GM18867 (cell line): ENCODE measurements around the gene EPN1.

Experiments
- ATAC-seq: cut with Tn5 transposase; IDR thresholded peaks from one replicate; pipeline ENCODE4 v1.9.1; 2021; ENCODE audit warnings: mild to moderate bottlenecking, moderate library complexity; ENCODE audit not compliant: unreplicated experiment

The EPN1 gene

DNA sequence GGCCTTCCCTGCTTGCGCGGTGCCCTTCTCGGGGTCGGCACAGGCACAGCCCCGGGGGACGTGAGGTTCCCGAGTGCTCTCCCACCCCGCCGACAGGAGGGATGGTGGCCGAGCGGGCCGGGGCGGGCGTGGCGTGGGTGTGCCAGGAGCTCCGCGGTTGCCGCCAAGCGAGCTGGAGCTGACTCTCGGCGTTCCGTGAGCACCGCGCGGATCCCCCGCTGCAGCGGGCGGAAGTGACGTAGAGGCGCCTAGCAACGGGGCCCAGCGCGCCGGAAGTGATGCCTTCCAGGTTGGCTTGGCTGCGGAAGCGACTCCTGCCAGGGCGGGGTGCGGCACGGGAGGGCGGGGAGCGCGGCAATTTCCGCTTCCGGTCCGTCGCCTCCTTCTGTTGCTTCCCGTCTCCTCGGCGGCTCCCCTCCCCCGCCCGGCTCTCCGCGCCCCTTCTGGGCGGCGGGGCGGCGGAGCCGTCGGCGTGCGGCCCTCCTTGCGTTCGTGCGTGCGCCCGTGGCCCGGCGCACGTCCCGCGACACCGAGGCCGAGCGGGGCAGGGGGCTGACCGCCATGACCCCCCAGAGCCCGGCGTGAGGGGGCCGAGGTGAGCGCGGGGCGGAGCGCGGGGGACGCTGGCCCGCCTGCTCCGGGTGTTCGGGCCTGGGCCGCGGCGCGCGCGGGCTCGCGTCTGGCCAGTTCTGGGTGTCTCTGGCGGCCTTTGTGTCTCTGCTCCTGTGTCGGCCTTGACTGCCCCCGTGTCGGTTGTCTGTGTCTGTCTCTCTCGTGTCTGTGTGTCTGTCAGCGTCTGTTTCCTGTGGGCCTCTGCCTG, at the start of gene EPN1:
Gene EPN1 (plus strand): TSS at position 386 of the 820 bp plus-strand sequence. CDS start 3,402 bp downstream, outside the sequence.
- ATAC-seq: peak; percentile 60

DNA sequence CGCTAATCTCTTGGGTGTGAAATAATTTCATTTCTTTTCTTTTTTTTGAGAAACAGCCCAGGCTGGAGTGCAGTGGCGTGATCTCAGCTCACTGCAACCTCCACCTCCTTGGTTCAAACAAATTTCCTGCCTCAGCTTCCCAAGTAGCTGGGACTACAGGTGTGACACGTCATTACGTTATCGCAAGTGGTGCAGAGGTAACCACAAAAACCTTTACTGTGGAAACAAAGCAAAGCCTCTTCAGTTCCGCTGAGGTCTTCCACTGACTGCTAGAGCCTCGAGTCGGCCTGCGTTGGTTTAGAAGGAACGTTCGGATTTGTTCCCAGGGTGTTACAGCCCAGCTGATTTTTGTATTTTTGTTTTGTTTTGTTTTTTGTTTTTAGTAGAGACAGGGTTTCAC, 48.7 kb upstream of the EPN1 start:
- ATAC-seq: no peak

DNA sequence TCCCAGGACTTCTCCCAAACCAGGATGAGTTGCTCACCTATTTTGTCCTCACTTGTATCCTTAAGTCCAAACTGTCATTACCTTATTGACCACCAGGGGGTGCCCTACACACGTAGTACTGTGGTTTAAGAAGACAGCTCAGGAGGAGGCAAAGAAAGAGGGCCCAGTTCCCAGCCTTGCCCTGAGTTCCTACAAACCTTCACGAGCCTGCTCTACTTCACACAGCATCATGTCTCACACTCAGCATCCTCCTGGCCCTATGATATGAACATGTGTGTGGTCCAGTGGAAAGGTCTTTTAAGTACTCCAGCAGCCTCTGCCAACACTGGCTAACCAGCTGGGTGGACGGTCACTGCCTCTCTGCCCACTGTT, 42.6 kb upstream of the EPN1 start:
- peak; percentile 38 for ATAC-seq

DNA sequence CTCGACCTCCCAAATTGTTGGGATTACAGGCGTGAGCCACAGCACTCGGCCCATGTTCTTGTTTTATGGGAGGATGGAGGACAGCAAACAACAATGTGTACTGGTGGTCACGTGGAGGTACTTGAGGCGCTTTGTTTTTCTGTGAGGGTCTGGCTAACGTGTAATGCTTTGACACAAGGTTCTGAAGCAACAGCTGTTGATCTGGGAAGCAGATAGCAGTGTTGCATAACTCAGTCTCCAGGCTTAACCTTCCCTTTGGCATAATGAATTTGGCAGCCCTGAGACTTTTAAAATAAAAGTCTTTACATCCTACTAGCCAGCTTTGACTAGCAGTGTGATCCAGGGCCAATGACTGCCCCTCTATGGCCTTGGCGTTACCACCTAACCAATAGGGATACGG, 41.2 kb upstream of the EPN1 start:
- no peak for ATAC-seq

DNA sequence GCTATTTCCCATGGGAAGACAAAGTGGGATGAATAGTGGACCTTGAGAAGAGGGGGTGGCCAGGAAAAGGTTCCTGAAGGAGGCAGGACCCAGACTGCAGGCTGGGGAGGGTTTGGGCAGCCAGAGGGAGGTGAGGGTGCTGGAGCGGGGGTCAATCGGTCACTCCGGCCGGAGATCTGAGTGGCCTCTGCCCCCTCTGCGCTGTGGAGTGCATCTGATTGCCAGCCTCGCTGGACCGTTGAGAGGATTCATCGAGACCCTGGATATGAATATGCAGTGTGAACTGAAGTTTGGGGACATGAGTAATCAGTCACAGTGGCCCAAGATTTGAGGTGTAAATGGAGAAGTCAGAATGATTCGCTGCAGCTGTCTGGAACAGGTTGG, 39.7 kb upstream of the EPN1 start:
- no peak for ATAC-seq

DNA sequence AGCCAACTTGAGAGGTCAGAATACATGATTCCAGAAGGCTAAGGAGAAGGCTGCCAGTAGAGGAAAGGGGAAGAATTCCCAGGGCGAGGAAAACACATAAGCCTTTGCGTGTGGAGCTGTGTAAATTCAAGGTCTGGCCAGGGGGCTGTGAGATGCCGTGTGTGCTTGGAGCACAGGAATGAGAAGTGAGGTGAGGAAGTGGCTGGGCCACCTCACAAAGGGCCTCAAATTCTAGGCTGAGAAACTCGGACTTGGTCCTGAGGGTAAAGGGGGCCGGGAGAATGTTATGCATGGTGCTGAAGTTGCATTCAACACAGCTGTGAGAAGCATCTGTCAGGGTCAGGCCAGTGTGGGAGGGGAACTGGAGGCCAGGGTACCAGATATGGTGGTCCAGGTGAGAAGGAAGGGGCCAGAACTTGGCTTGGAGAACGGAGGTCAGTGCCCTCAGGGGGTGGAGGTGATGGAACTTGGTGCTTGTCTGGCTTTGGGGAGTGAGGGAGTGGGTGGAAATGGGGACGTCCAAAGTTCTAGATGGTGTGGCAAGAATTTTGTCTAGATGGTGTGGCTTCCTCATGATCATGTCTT, 39.1 kb upstream of the EPN1 start:
- no peak for ATAC-seq

DNA sequence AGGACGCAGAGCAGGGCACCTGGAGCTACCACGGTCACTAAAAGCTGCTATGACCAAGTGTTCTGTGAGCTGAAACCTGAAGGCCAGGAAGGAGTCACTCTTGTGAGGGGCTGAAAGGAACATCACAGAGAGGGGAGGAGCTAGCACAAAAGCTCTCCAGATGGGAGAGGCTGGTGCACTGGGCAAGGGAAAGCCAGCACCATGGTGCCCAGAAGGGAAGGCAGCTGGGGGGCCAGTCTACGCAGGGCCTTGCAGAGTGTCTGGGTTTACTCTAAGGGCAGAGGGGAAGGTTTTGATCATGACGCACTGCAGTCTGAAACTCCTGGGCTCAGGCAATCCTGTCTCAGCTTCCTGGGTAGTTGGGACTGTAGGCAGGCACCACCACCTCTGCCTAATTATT, 38.3 kb upstream of the EPN1 start:
- no peak for ATAC-seq

DNA sequence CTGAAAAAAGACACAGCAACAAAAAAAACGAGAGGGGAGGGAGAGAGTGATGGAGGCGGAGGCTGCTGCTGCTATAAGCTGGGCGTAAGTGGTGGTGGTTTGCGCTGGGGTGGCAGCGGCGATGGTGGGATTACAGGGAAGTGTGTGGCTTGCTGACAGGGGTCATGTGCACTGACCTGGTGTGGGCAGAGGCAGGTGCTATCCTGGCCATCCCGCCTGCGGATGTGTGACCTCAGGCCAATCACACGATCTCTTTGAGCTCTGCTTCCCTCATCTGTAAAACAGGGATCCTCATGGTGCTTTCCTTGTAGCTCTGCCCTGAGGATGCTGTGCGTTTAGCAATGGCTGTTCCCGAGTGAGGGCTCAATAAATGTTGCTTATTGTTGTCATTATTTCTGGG, 37.5 kb upstream of the EPN1 start:
- no peak for ATAC-seq

DNA sequence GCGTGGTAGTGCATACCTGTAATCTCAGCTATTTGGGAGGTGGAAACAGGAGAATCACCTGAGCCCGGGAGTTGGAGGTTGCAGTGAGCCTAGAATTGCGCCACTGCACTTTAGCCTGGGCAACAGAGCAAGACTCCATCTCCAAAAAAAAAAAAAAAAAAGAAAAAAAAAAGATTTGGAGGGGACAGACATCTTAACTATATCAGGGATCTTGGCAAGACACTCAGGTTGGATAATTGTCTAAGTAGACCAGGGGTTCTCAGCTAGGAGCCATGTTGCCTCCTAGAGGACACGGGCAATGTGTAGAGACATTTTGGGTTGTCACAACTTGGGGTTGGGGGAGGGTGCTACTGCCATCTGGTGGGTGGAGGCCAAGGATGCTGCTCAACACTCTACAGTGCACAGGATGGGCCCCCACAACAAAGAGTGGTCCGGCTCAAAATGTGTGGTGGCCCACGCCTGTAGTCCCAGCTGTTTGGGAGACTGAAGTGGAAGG, 36.1 kb upstream of the EPN1 start:
- ATAC-seq: no peak

DNA sequence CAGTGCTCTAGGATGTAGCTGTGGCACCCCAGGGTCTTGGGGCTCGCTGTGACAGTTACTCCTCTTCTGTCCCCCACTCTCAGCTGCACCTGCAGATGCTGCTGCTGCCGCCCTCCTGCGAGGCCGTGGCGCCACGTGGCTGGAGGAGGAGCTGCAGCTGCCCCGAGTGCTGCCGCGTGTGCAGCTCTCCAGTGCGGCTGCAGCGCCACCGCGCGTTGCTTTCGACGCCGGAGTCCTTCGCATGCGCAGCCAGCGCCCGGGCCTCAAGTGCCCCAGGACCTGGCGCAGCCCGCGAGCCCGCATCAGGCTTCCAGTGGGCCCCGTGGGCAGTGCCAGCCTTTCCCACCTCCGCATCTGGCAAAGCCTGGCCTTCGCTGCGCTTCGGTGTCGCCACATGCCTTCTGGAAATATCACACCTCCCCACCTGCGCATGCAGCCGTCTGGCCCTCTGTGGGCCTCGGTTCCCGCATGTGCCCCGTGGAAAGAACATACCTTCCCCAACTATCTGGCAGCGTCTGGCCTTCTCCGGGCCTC, 34.9 kb upstream of the EPN1 start:
- peak; percentile 25 for ATAC-seq

DNA sequence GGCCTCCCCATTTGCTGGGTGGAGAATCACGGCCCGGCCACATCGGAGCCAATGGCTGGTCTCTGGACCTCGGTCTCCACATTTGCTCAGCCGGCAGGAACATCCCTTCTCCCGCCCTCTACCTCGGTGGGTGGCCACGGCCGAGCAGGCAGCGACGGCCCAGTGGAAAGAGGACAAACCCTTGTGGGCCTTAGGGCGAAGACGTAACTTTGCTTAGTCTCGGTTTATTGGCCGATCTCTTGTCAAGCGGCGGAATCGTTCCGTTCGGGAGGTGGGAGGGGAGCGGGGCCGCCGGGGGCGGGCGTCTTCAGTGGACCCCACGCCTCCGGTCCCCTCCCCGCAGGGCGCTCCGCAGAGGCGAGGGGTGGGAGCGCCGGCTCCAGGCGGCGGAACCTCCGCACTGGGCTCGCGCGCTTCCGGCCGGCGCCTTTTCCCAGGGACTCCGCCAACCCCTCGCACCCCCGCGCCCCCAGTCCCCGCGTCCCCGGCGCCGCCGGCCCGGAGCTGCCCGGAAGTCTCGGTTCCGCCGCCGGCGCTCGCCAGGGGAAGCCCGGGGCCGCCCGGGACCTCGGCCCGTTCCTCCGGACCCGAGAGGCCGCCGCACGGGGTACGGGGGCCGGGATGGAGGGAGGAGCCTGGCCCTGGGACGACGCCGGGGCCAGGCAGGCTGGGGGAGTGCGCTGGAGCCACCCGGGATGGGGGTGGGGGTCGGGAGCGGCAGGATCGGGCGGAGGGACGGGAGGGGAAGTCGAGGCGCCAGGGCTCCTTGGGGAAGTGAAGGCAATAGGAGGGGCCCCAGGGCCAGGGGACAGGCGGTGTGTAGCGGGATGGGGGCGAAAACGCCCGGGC, 34.2 kb upstream of the EPN1 start, which contains the start of gene ZNF580:
Gene ZNF580 (plus strand): TSS at position 426 of the 849 bp plus-strand sequence. CDS start 1,507 bp downstream, outside the sequence.
- peak; percentile 28 for ATAC-seq

DNA sequence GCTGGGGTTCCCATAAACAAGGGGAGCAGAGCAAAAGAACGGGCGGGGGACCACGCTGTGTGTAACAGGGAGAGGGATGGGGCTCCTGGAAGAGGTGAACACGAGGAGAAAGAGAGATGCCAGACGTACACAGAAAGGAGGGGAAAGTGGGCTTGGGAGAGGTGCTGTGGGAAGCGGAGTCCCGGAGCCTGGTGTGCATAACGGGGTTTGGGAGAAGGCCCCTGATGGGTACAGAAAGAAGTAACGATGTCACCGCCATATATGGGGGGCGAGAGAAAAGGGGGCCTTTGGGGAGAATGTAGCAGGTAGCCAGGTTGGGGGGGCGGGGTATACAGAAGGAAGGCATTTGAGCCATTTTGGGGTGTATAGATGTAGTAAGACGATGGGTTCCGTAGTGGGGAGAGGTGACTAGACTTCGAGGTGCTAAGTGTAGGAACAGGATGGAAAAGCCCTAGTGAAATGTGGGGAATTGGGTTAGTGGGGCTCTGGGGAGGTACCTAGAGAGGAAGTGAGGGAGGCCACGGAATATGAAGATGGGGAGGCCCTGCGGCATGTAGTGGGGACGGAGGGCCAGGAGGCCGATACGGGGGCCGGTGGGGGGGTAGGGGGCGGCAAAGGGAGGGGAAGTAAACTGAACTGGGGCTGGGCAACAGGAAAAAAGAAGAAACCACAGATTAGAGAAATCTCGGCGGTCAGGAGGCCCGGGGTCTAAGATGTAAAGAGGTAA, 33.4 kb upstream of the EPN1 start:
- ATAC-seq: no peak

DNA sequence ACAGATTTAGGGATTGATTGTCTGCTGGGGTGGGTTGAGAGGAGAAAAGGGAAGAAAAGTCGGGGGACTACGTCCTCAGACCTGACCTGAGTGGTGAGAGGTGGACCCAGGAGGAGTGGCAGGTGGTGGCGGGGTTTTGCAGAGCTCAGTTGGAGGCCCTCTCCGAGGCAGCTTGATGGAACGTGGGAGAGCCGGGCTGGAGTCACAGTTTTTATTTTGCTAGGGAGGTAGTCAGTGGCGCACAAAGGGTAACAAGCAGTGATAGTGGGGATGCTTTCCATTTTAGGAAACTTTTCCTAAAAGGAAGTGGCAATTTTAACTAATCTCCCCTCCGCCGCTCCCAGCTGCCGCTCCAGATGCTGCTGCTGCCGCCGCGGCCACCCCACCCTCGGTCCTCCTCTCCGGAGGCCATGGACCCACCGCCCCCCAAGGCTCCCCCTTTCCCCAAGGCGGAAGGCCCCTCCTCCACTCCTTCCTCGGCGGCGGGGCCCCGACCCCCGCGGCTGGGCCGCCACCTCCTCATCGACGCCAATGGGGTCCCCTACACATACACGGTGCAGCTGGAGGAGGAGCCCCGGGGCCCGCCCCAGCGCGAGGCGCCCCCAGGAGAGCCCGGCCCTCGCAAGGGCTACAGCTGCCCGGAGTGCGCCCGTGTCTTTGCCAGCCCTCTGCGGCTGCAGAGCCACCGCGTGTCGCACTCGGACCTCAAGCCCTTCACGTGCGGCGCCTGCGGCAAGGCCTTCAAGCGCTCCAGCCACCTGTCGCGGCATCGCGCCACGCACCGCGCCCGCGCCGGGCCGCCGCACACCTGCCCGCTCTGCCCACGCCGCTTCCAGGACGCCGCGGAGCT, 32.6 kb upstream of the EPN1 start:
- ATAC-seq: peak; percentile 5

DNA sequence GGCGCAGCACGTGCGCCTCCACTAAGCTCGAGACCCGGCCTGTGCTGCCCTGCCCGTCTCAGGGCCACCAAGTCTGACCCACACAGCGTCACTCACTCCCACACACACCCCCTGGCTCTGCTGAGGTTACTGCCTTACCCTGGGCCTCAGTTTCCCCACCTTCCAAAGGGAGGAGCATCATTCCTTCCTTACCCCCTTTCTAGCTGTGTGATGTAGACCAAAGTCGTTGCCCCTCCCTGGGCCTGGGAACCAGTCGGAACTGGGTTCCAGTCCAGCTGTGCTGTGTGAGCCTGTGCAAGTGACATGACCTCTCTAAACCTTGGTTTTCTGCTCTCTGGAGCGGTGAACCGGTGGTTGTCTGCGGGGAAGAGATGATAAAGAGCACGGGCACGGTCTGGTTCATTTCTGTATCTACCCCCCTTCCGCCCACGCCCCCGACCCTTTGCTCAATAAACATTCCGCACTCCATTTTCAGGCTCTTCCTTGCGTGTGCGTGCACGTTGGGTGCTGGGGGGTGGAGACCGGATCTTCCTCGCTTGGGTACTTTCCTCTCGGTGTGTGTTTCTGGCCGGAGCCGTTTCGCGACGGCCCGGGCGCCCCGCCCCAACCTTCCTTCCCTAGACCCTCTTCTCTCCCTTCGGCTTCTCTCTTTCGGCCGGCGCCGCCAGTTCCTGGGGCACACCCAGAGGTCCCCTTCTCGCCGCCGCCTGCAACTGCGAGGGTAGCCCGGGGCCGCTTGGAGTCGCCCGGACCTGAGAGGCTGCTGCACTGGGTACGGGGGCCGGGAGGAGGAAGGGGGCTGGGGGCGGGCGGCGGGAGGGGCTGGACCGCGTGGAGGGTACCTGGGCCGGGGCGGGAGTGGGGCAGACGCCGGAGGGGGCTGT, 31.8 kb upstream of the EPN1 start, which contains the start of gene ZNF581:
Gene ZNF581 (plus strand): TSS at position 647 of the 884 bp plus-strand sequence. CDS start 923 bp downstream, outside the sequence.
- ATAC-seq: peak; percentile 32

DNA sequence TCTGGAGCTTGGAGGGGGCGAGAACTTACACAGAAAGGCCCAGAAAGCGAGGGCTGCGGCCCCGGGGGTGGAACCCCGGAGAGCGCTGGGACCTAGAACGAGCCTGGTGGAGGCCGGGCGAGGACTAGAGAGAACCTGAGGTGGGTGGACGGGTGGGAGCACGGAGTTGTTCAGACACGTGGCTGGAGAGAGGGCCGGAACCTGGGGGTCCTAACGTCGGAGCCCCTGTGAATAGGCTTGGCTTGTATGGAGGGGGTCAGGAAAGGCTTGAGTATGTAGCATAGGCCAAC, 31.2 kb upstream of the EPN1 start:
- no peak for ATAC-seq

DNA sequence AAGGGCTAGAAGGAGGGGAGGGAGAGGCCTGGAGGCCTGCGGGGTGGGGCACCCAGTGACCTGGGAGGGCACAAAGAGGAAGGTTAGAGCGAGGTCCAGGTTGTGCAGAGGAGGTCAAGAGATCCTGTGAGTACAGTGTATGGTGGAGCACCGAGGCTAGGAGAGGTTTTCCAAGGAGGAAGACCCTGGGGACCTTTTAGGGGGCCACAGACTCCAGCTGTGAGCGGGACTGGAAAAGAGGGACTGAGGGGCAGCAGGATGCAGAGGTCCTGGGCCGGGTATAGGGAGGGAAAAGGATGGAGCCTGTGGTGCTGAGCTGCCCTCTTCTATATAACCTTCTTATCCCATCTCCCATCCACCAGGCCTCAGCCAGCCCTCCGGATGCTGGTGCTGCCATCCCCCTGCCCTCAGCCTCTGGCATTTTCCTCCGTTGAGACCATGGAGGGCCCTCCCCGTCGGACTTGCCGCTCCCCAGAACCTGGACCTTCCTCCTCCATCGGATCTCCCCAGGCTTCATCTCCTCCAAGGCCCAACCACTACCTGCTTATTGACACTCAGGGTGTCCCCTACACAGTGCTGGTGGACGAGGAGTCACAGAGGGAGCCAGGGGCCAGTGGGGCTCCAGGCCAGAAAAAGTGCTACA, 30.7 kb upstream of the EPN1 start:
- ATAC-seq: no peak

DNA sequence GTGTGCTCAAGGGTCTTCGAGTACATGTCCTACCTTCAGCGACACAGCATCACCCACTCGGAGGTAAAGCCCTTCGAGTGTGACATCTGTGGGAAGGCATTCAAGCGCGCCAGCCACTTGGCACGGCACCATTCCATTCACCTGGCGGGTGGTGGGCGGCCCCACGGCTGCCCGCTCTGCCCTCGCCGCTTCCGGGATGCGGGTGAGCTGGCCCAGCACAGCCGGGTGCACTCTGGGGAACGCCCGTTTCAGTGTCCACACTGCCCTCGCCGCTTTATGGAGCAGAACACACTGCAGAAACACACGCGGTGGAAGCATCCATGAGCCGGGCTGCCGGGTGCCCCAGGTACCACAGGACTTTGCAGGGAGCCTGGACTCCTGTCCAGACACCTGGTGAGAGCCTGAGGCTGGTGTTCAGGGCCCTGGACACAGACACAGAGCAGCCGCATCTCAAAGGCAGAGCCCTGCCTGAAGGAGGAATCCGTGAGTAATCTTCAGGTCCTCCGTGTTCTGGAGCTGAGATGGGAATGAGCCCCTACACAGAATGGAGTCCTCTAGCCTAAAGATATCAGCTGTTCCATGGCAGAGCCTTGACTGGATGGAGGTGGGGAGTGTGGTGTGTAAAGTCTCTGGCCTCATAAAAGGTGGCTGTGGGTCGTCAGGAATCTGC, 30.0 kb upstream of the EPN1 start:
- ATAC-seq: no peak

DNA sequence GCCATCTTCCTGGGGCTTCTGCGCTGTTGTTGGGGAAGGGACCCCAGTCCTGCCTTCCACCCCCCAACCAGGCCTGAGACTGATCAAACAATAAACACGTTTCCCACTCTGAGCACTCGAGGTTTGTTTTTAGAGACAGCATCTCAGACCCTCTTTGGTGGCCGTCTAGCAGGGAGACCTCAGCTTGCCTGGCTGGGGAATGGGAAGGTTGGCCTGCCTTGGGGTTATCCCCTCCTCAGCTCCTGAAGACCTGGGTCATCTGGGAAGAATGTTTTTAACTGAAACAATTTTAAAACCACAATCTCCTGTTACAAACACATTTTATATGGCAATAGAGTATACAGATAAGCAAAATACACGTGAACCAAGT, 29.5 kb upstream of the EPN1 start:
- no peak for ATAC-seq
